ENCODE measurements around the gene PDZD8. TPM values are rescaled to one million over a fixed set of nuclear protein-coding genes. Genes with fewer than 3 reads are reported as not detected.

Gene PDZD8
- polyA plus RNA-seq, 1 donor (not counting 4 experiments of a cell fraction or from before 2014, with no cell fraction given): 24.3 TPM

- H4K20me1 ChIP-seq (ENCODE audit: control insufficient read depth, extremely low read depth, insufficient read depth, low read length): peaks cover 5% of the 10 kb centered on the region
- H3K27me3 ChIP-seq (ENCODE audit: control insufficient read depth, extremely low read depth, insufficient read depth, low read length): no peaks in the 10 kb centered on the region
- H3K36me3 ChIP-seq (ENCODE audit: control insufficient read depth in 2 of 2, extremely low read depth in 1 of 2, insufficient read depth in 2 of 2, low read length in 2 of 2): no peaks in the 10 kb centered on the region
- no peak overlapping the region for H3K4me3 ChIP-seq (ENCODE audit: control insufficient read depth in 2 of 3, extremely low read depth in 1 of 3, insufficient read depth in 2 of 3, low read depth in 1 of 3, low read length in 3 of 3)
- no peak for TF ChIP-seq CTCF (optimal IDR thresholded peaks at IDR 0.05 in 1 of 3, IDR thresholded peaks at IDR 0.05 in 1 of 3, conservative IDR thresholded peaks at IDR 0.05 in 1 of 3; ENCODE audit: extremely low read depth in 1 of 3, insufficient read depth in 2 of 3, low read length in 3 of 3)
- TF ChIP-seq EZH2 (IDR thresholded peaks at IDR 0.05; ENCODE audit: low read length): no peak
- H3K9ac ChIP-seq (ENCODE audit: control insufficient read depth, extremely low read depth, insufficient read depth, low read length): no peak overlapping the region
- FAIRE-seq (peak; percentile 69), DNase-seq (ENCODE audit: low read depth, low spot score) (no peak)
- H3K27ac ChIP-seq (ENCODE audit: control insufficient read depth, insufficient read depth, low read length): peak overlapping the region; percentile 57
- no peak overlapping the region for H2AFZ ChIP-seq (ENCODE audit: control insufficient read depth, low read length)
- peak overlapping the region; percentile 19 for H3K4me2 ChIP-seq (ENCODE audit: control insufficient read depth, extremely low read depth, insufficient read depth, low read depth, low read length)
- H3K9me3 ChIP-seq (ENCODE audit: control insufficient read depth, low read depth, low read length): no peaks in the 10 kb centered on the region
- peaks cover 74% of the 10 kb centered on the region for H3K4me1 ChIP-seq (ENCODE audit: control insufficient read depth, extremely low read depth, insufficient read depth, low read length)
- H3K79me2 ChIP-seq (ENCODE audit: control insufficient read depth, insufficient read depth, low read length): peaks cover 93% of the 10 kb centered on the region
- H3K9me1 ChIP-seq (ENCODE audit: control insufficient read depth, extremely low read depth, insufficient read depth, low read length): peaks cover 2% of the 10 kb centered on the region
- dilution Hi-C loops (cut with MboI; ENCODE audit: extremely low pct_ligation_motif_present, low sequenced_read_pairs): no loop called here
These were observed 10.9 kb downstream of the PDZD8 start for GRCh38 chr10:117364110-117364960.

- Histone ChIP-seq H3K9me3 (ENCODE audit: control insufficient read depth, low read depth, low read length) (no peaks in the 10 kb centered on the region), H3K27me3 (ENCODE audit: control insufficient read depth, extremely low read depth, insufficient read depth, low read length) (no peaks in the 10 kb centered on the region), H3K27ac (ENCODE audit: control insufficient read depth, insufficient read depth, low read length) (peak overlapping the region; percentile 59), H2AFZ (ENCODE audit: control insufficient read depth, low read length) (no peak overlapping the region), H3K9me1 (ENCODE audit: control insufficient read depth, extremely low read depth, insufficient read depth, low read length) (peaks cover 2% of the 10 kb centered on the region), H3K4me1 (ENCODE audit: control insufficient read depth, extremely low read depth, insufficient read depth, low read length) (peaks cover 74% of the 10 kb centered on the region), H3K4me2 (ENCODE audit: control insufficient read depth, extremely low read depth, insufficient read depth, low read depth, low read length) (peak overlapping the region; percentile 59), H3K4me3 (ENCODE audit: control insufficient read depth in 2 of 3, extremely low read depth in 1 of 3, insufficient read depth in 2 of 3, low read depth in 1 of 3, low read length in 3 of 3) (peak overlapping the region in 1 of 3 experiments; percentile 39), H4K20me1 (ENCODE audit: control insufficient read depth, extremely low read depth, insufficient read depth, low read length) (peaks cover 5% of the 10 kb centered on the region), H3K36me3 (ENCODE audit: control insufficient read depth in 2 of 2, extremely low read depth in 1 of 2, insufficient read depth in 2 of 2, low read length in 2 of 2) (no peaks in the 10 kb centered on the region), H3K9ac (ENCODE audit: control insufficient read depth, extremely low read depth, insufficient read depth, low read length) (no peak overlapping the region), H3K79me2 (ENCODE audit: control insufficient read depth, insufficient read depth, low read length) (peaks cover 93% of the 10 kb centered on the region)
- DNase-seq (ENCODE audit: low read depth, low spot score): no peak
- dilution Hi-C loops (cut with MboI; ENCODE audit: extremely low pct_ligation_motif_present, low sequenced_read_pairs): no loop called here
- no peak for TF ChIP-seq CTCF (optimal IDR thresholded peaks at IDR 0.05 in 1 of 3, IDR thresholded peaks at IDR 0.05 in 1 of 3, conservative IDR thresholded peaks at IDR 0.05 in 1 of 3; ENCODE audit: extremely low read depth in 1 of 3, insufficient read depth in 2 of 3, low read length in 3 of 3)
- no peak for TF ChIP-seq EZH2 (IDR thresholded peaks at IDR 0.05; ENCODE audit: low read length)
- peak; percentile 71 for FAIRE-seq
These were observed 12.2 kb downstream of the PDZD8 start for GRCh38 chr10:117363028-117363427.
